ENCODE results near the gene ITPR2. TPM values are rescaled to one million over a fixed set of nuclear protein-coding genes. Genes with fewer than 3 reads are reported as not detected.

The ITPR2 gene
- total RNA-seq, 4 donors from 2014 or later, result 32.6 to 87.5 (median 51.9) TPM

DNA sequence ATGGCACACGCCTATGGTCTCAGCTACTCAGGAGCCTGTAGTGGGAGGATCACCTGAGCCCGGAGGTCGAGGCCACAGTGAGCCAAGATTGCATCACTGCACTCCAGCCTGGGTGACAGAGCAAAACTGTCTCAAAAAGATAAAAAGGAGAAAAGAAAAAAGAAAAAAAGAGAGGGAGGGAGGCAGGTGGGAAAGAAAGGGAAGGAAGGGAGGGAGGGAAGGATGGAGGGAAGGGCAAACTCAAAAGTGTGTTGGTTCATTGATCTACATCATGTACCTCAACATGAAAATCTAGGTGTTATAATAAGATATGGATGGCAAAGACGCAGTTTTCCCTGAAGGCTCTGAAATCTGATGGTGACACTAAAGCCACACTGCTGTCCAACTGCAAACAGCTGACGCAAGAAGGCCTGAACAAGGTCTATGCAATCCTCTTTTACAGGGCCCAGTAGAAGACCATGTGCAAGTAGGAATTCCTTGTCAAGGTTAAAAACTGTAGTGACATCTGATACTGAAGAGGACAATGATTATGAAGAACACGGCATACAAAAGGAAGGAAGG, 143.6 kb downstream of the ITPR2 start:
- H3K4me1 ChIP-seq, result no peaks in the 10 kb centered on the region
- peaks cover 0 to 16% (median 0%) of the 10 kb centered on the region in 3 donors for H3K36me3 ChIP-seq
- DNase-seq, result no peak
- no peak overlapping the region for H3K27ac ChIP-seq
- no peaks in the 10 kb centered on the region for H3K9me3 ChIP-seq
- no peaks in the 10 kb centered on the region for H3K27me3 ChIP-seq
- no peak overlapping the region for H3K4me3 ChIP-seq
- TF ChIP-seq, protein P1, sequence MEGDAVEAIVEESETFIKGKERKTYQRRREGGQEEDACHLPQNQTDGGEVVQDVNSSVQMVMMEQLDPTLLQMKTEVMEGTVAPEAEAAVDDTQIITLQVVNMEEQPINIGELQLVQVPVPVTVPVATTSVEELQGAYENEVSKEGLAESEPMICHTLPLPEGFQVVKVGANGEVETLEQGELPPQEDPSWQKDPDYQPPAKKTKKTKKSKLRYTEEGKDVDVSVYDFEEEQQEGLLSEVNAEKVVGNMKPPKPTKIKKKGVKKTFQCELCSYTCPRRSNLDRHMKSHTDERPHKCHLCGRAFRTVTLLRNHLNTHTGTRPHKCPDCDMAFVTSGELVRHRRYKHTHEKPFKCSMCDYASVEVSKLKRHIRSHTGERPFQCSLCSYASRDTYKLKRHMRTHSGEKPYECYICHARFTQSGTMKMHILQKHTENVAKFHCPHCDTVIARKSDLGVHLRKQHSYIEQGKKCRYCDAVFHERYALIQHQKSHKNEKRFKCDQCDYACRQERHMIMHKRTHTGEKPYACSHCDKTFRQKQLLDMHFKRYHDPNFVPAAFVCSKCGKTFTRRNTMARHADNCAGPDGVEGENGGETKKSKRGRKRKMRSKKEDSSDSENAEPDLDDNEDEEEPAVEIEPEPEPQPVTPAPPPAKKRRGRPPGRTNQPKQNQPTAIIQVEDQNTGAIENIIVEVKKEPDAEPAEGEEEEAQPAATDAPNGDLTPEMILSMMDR (IDR thresholded peaks at IDR 0.05), result no peak
- TF ChIP-seq POLR2A (IDR thresholded peaks at IDR 0.05), result no peak

DNA sequence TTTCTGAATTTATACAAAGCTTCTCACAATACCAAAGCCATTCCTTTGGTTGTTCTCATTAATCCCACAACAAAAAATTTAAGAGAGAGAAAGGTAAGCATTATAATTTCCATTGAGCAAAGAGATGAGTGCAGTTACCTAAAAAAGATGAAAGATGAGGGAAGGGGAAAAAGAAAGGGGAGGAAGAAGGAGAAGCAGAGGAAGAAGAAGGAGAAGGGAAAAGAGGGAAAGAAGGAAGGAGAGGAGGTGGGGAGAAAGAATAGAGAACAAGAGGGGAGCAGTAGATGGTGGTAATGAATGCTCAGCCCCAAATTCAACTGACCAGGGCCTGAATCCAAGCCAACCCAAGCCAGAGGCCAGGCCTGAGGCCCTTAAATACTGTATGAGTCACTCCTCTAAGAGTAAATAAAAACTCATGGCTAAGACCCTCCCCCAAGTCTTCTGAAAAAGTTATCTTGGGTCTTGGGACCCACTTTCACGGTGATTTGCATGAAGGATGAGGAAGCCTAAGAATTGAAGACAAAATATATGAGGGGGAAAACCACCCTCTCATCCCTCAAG, 144.6 kb downstream of the ITPR2 start:
- no peak for TF ChIP-seq POLR2A (IDR thresholded peaks at IDR 0.05)
- TF ChIP-seq, protein P1 (IDR thresholded peaks at IDR 0.05), result no peak
- H3K27me3 ChIP-seq, result no peaks in the 10 kb centered on the region
- H3K27ac ChIP-seq, result no peak overlapping the region
- no peak overlapping the region for H3K4me3 ChIP-seq
- no peaks in the 10 kb centered on the region for H3K9me3 ChIP-seq
- no peak for DNase-seq
- H3K36me3 ChIP-seq, result peaks cover 0 to 18% (median 0%) of the 10 kb centered on the region in 3 donors
- H3K4me1 ChIP-seq, result no peaks in the 10 kb centered on the region

DNA sequence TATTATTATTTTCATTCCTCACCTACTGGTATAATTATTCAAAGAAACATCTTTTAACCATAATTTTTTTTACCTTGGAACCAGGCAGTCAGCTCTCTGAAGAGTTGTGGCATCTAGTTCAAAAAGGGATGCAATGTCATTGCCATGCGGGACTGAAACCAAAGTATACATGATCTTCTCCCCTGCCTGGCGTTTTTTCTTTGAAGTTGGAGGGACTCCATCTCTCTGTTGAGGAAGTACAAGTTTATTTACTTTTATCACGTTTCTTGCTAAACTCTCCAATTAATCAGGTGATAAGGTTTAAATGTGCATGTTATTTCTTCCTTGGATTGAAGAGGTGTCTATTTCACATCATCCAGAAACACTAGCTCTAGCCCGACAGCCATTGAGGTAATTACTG, 146.6 kb downstream of the ITPR2 start:
- H3K9me3 ChIP-seq, result no peaks in the 10 kb centered on the region
- H3K36me3 ChIP-seq, result peaks cover 0 to 21% (median 0%) of the 10 kb centered on the region in 3 donors
- no peak overlapping the region for H3K27ac ChIP-seq
- H3K27me3 ChIP-seq, result no peaks in the 10 kb centered on the region
- TF ChIP-seq, protein P1 (IDR thresholded peaks at IDR 0.05), result no peak
- TF ChIP-seq POLR2A (IDR thresholded peaks at IDR 0.05), result no peak
- no peak overlapping the region for H3K4me3 ChIP-seq
- no peak for DNase-seq
- no peaks in the 10 kb centered on the region for H3K4me1 ChIP-seq

DNA sequence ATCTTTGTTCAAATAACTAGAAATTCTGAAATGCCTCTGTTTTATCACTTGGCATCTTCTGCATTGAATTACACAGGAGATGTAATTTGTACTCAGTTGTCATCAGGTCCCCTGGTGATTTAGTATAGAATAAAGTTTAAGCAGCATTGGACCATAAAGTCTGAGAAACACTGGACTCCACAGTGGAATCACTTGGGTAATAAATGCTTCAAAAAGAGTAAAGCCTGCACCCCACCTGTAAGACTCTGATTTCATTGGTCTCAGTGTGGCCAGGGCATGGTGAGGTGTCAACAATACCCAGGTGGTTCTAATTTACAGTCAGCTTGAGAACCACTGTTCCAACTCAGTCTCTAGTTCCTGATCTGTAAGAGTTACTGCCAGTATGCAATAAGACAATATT, 148.9 kb downstream of the ITPR2 start:
- no peaks in the 10 kb centered on the region for H3K27me3 ChIP-seq
- H3K4me1 ChIP-seq, result no peaks in the 10 kb centered on the region
- H3K9me3 ChIP-seq, result no peaks in the 10 kb centered on the region
- H3K27ac ChIP-seq, result no peak overlapping the region
- no peak for TF ChIP-seq POLR2A (IDR thresholded peaks at IDR 0.05)
- TF ChIP-seq, protein P1 (IDR thresholded peaks at IDR 0.05), result no peak
- no peak overlapping the region for H3K4me3 ChIP-seq
- H3K36me3 ChIP-seq, result peaks cover 0 to 25% (median 0%) of the 10 kb centered on the region in 3 donors
- DNase-seq, result no peak

DNA sequence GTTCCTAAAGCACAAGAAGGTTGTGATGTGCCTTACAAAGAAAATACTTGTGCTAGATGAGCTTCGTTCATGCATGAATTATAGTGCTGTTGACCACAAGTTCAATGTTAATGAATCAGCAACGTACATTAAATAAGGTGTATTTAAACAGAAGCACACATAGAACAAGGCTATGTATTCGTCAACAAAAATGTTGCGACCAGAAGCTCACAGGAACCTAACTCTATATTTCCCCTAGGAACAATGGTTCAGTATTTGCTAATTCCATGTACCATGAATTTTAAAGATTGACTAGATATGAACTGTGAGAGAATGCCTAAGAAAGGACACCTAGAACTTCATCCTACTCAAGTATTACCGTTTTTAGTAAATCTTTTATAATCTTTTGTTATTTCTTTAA, 149.6 kb downstream of the ITPR2 start:
- Histone ChIP-seq H3K27ac (no peak overlapping the region), H3K36me3 (peaks cover 0 to 25% (median 0%) of the 10 kb centered on the region in 3 donors), H3K9me3 (no peaks in the 10 kb centered on the region), H3K4me3 (no peak overlapping the region), H3K4me1 (no peaks in the 10 kb centered on the region), H3K27me3 (no peaks in the 10 kb centered on the region)
- no peak for DNase-seq
- TF ChIP-seq POLR2A (IDR thresholded peaks at IDR 0.05), result no peak
- TF ChIP-seq, protein P1 (IDR thresholded peaks at IDR 0.05), result no peak

Data from Peyer's patch (tissue), 4 donors.